ENCODE measurements around the gene HS6ST2. TPM values are rescaled to one million over a fixed set of nuclear protein-coding genes. Genes with fewer than 3 reads are reported as not detected.

Gene HS6ST2
- total and polyA plus RNA-seq, 12 donors, result 0.13 to 1.2 (median 0.26) TPM; not detected in 3

GRCh38 chrX:132786217-132786616, 172.2 kb downstream of the HS6ST2 start:
- WGBS, 2 donors, result 69 to 77% methylated on average over 1 of the region's 1 CpG
- peaks cover 0 to 30% (median 0%) of the 10 kb centered on the region in 7 donors for H3K27me3 ChIP-seq
- no peak for TF ChIP-seq CTCF (IDR thresholded peaks at IDR 0.05)
- H3K36me3 ChIP-seq, result no peaks in the 10 kb centered on the region
- no peaks in the 10 kb centered on the region for H3K4me1 ChIP-seq
- intact Hi-C loops (cut with DNase I), result no loop called here
- H3K9me3 ChIP-seq, result no peaks in the 10 kb centered on the region
- no peak overlapping the region for H3K27ac ChIP-seq
- H3K4me3 ChIP-seq, result no peak overlapping the region
- no peak for DNase-seq
- no peak for ATAC-seq

DNA sequence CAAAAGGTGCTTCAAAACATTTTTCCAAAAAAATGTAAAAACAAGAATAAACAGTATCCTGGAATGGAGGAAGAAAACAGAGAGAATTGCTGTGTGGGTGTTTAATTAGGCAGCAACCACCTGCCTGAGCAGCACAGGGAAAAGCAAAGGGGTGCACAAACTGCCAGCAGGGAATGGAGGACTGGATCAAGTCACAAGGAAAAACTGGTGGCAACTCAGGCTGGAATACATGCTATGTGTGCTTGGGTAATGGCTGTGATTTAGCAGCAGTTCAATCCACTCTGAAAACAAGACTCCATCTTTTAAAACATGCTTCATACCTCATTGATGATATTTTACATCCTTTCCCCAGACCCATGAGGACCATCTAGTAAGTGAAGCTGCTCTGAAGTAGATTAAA, 179.5 kb downstream of the HS6ST2 start:
- DNase-seq (no peak), ATAC-seq (no peak)
- Histone ChIP-seq H3K9me3 (no peaks in the 10 kb centered on the region), H3K4me1 (no peaks in the 10 kb centered on the region), H3K27ac (no peak overlapping the region), H3K36me3 (no peaks in the 10 kb centered on the region), H3K27me3 (peaks cover 0 to 45% (median 0%) of the 10 kb centered on the region in 7 donors), H3K4me3 (no peak overlapping the region)
- no peak for TF ChIP-seq CTCF (IDR thresholded peaks at IDR 0.05)
- intact Hi-C loops (cut with DNase I), result no loop called here

DNA sequence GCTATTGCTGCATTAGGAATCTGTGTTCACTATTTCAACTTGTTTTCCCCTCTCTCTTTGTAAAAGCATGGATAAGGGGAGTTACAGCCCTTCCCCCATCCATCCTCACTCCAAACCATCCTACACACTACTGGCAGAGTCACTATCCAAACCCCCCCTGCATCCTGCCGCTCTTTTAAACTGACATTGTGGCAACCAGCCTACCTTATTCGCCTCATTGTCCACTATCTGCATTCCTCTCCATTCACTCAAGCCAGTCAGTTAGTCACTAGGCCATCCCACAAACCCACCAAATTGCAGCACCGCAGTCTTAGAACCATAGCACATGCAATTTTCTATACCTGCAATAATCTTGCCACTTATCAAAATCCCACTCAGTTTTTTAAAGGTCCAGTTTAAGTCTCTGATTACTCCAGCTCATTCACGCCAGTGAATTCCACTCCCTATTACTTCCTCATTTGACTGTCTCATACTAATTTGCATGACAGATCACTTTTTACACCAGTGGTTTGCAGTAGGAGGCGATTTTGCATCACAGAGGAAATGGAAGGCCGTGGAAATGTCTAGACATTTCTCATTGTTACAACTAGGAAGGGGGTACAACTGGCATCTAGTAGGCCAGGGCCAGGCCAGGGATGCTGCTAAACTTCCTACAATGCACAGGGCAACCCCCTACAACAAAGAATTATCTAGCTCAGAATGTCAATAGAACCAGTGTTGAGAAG, 181.8 kb downstream of the HS6ST2 start:
- intact Hi-C loops (cut with DNase I), result no loop called here
- ATAC-seq (no peak), DNase-seq (no peak)
- Histone ChIP-seq H3K9me3 (no peaks in the 10 kb centered on the region), H3K36me3 (no peaks in the 10 kb centered on the region), H3K27ac (no peak overlapping the region), H3K4me1 (no peaks in the 10 kb centered on the region), H3K4me3 (no peak overlapping the region), H3K27me3 (peaks cover 0 to 39% (median 0%) of the 10 kb centered on the region in 7 donors)
- no peak for TF ChIP-seq CTCF (IDR thresholded peaks at IDR 0.05)
- WGBS, 2 donors, result 81 to 82% methylated on average over 6 of the region's 6 CpGs

DNA sequence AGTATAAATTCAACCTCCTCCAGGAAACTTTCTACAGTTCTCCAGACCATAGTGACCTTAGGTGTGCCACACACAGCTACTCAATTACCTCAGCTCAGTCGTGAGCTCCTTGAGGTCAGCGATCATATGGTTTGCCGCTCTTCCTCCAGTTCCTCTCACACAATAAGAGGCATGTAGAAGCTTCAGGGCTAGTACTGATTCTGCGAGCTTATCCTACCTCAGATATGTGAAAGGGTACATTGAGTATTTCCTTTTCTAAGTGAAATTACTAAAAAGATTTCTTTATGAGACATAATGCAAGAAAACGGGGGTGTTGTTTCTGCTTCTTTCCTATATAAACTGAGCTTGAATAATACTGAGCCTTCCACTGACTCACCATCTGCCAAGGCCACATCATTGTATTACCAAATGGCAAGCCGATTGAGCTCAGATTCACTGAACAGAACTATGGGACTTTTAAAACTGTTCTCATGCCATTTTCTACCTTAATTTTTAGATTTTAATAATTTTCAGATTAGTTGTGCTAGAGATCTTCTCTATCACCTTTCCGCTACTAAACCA, 183.1 kb downstream of the HS6ST2 start:
- peaks cover 0 to 41% (median 0%) of the 10 kb centered on the region in 7 donors for H3K27me3 ChIP-seq
- no peak overlapping the region for H3K27ac ChIP-seq
- no peaks in the 10 kb centered on the region for H3K9me3 ChIP-seq
- ATAC-seq (no peak), DNase-seq (no peak)
- 84 to 86% methylated on average over 7 of the region's 7 CpGs for WGBS, 2 donors
- no peak overlapping the region for H3K4me3 ChIP-seq
- no peaks in the 10 kb centered on the region for H3K4me1 ChIP-seq
- TF ChIP-seq CTCF (IDR thresholded peaks at IDR 0.05), result no peak
- intact Hi-C loops (cut with DNase I), result no loop called here
- H3K36me3 ChIP-seq, result no peaks in the 10 kb centered on the region
